Uterus (tissue), 2 donors: ENCODE data around the gene TMEM215.

Source experiments
- POLR2A ChIP-seq, 2 donors: fragments of 450-650 bp; IDR thresholded peaks; one replicate each; pipeline ENCODE4 v1.6.1; 2016; ENCODE audit warnings: antibody characterized with exemption in 2 of 2, mild to moderate bottlenecking in 1 of 2, moderate library complexity in 1 of 2
- TF ChIP-seq, protein P1 (sequence below), 4 experiments: fragments of 200-600 bp in 2 of 4; fragments of 450-650 bp in 2 of 4; sonication (generic) in 2 of 4; IDR thresholded peaks; one replicate each; pipeline ENCODE4 v1.5.1; 2016 to 2019; ENCODE audit warnings: antibody characterized with exemption in 4 of 4, mild to moderate bottlenecking in 2 of 4, moderate library complexity in 1 of 4

- TF ChIP-seq, protein P1, sequence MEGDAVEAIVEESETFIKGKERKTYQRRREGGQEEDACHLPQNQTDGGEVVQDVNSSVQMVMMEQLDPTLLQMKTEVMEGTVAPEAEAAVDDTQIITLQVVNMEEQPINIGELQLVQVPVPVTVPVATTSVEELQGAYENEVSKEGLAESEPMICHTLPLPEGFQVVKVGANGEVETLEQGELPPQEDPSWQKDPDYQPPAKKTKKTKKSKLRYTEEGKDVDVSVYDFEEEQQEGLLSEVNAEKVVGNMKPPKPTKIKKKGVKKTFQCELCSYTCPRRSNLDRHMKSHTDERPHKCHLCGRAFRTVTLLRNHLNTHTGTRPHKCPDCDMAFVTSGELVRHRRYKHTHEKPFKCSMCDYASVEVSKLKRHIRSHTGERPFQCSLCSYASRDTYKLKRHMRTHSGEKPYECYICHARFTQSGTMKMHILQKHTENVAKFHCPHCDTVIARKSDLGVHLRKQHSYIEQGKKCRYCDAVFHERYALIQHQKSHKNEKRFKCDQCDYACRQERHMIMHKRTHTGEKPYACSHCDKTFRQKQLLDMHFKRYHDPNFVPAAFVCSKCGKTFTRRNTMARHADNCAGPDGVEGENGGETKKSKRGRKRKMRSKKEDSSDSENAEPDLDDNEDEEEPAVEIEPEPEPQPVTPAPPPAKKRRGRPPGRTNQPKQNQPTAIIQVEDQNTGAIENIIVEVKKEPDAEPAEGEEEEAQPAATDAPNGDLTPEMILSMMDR (IDR thresholded peaks at IDR 0.05): no peak
- TF ChIP-seq POLR2A (IDR thresholded peaks at IDR 0.05): no peak
Measured at GRCh38 chr9:32737378-32737777, 46.0 kb upstream of the TMEM215 start.
